Immature natural killer cell (primary cell): ENCODE measurements around the gene FOLR2. TPM values are rescaled to one million over a fixed set of nuclear protein-coding genes. Genes with fewer than 3 reads are reported as not detected.

Experiments used
- DNase-seq, 3 donors: peaks; one replicate each; pipeline ENCODE4 v3.0.0; 2022; ENCODE audit warnings: mixed read lengths in 1 of 3
- H3K27ac Mint-ChIP-seq, 6 donors: one replicate each; pipeline ENCODE4 v1.8.0; 2020; ENCODE audit warnings: mixed read lengths in 6 of 6, mild to moderate bottlenecking in 5 of 6, inconsistent platforms in 4 of 6, moderate library complexity in 3 of 6
- H3K27me3 Mint-ChIP-seq, 3 donors: one replicate each; pipeline ENCODE4 v1.8.0; 2020 to 2021; ENCODE audit warnings: low read depth in 3 of 3, mild to moderate bottlenecking in 3 of 3, mixed read lengths in 3 of 3, moderate library complexity in 3 of 3, inconsistent platforms in 1 of 3
- H3K36me3 Mint-ChIP-seq, 3 donors: one replicate each; pipeline ENCODE4 v1.8.0; 2020; ENCODE audit warnings: mixed read lengths in 3 of 3, inconsistent platforms in 2 of 3, mild to moderate bottlenecking in 2 of 3
- H3K4me1 Mint-ChIP-seq, 2 donors: one replicate each; pipeline ENCODE4 v1.8.0; 2020; ENCODE audit warnings: inconsistent platforms in 2 of 2, mild to moderate bottlenecking in 2 of 2, mixed read lengths in 2 of 2, moderate library complexity in 1 of 2
- H3K4me3 Mint-ChIP-seq, 5 donors: one replicate each; pipeline ENCODE4 v1.8.0; 2020; ENCODE audit warnings: mild to moderate bottlenecking in 5 of 5, mixed read lengths in 5 of 5, inconsistent platforms in 3 of 5, moderate library complexity in 3 of 5
- H3K9me3 Mint-ChIP-seq, 6 donors: one replicate each; pipeline ENCODE4 v1.8.0; 2020; ENCODE audit warnings: mild to moderate bottlenecking in 6 of 6, mixed read lengths in 6 of 6, inconsistent platforms in 4 of 6, moderate library complexity in 3 of 6
- polyA plus RNA-seq, 3 donors: library from polyadenylated mRNA; unstranded; fragments of 300-500 nt; fragmentation: Illumina TruSeq; gene quantifications; one replicate each; pipeline ENCODE4 v1.2.3, GENCODE V29; 2021

FOLR2 gene
- polyA plus RNA-seq, 3 donors from 2014 or later = 1.2 TPM; not detected in 2

- no peak for DNase-seq
- no peaks in the 10 kb centered on the region for H3K36me3 Mint-ChIP-seq
- H3K27ac Mint-ChIP-seq = peak overlapping the region in 2 of 6 donors; percentile 78 to 82
- no peaks in the 10 kb centered on the region for H3K9me3 Mint-ChIP-seq
- peaks cover 8 to 15% (median 9%) of the 10 kb centered on the region in 3 donors for H3K27me3 Mint-ChIP-seq
- no peak overlapping the region for H3K4me3 Mint-ChIP-seq
- peaks cover 39 to 54% of the 10 kb centered on the region in 2 donors for H3K4me1 Mint-ChIP-seq
These were observed 4.9 kb downstream of the FOLR2 start for GRCh38 chr11:72221386-72222075.

DNA sequence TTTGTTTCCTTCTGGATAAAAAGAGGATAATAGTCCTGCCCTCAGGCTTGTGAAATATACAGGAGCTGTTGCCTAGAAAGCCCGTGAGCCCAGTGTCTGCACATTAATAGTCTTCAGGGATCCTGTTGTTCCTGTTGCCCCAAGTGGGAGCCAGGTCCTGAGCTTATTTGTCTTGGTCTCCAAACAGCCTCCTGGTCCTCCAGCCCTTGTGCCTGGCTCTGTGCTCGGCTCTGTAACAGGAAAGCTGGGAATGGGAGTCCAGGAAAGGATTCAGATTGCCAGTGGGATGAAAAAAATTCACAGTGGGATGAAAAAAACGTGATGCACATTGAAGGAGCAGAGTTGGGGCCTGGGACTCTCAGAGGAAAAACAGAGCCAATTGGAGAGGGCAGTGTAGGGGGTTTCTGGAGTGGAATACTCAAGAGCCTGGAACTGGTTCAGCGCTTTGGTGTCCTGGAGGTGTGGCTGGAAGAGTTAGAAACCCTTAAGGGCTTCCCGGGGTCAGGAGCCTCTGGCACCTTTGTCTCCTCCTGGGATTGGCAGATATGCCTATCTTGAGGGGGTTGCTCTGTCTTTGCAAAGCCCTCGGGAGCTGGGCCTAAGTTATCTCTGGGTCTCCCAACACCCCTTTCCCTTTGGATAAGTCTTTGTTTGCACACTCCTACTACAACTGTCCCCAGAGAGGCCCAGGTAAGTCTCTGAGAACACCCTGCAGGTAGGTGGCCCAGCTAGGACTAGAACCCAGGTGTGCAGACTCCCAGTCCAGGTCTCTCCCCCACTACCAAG lies 5.7 kb downstream of the FOLR2 start:
- Mint-ChIP-seq H3K36me3 (no peaks in the 10 kb centered on the region), H3K4me1 (peaks cover 45 to 58% of the 10 kb centered on the region in 2 donors), H3K9me3 (no peaks in the 10 kb centered on the region), H3K27ac (peak overlapping the region; percentile 78 to 92 (median 86)), H3K4me3 (peak overlapping the region; percentile 86 to 96 (median 88)), H3K27me3 (peaks cover 8 to 14% (median 9%) of the 10 kb centered on the region in 3 donors)
- no peak for DNase-seq

- peaks cover 8 to 16% (median 9%) of the 10 kb centered on the region in 3 donors for H3K27me3 Mint-ChIP-seq
- DNase-seq = peak; percentile 95 to 96 (median 96)
- no peaks in the 10 kb centered on the region for H3K36me3 Mint-ChIP-seq
- H3K9me3 Mint-ChIP-seq = no peaks in the 10 kb centered on the region
- peaks cover 41 to 50% of the 10 kb centered on the region in 2 donors for H3K4me1 Mint-ChIP-seq
- H3K4me3 Mint-ChIP-seq = peak overlapping the region; percentile 86 to 96 (median 88)
- peak overlapping the region; percentile 78 to 92 (median 86) for H3K27ac Mint-ChIP-seq
These were observed 6.5 kb downstream of the FOLR2 start for GRCh38 chr11:72222907-72223614.

DNA sequence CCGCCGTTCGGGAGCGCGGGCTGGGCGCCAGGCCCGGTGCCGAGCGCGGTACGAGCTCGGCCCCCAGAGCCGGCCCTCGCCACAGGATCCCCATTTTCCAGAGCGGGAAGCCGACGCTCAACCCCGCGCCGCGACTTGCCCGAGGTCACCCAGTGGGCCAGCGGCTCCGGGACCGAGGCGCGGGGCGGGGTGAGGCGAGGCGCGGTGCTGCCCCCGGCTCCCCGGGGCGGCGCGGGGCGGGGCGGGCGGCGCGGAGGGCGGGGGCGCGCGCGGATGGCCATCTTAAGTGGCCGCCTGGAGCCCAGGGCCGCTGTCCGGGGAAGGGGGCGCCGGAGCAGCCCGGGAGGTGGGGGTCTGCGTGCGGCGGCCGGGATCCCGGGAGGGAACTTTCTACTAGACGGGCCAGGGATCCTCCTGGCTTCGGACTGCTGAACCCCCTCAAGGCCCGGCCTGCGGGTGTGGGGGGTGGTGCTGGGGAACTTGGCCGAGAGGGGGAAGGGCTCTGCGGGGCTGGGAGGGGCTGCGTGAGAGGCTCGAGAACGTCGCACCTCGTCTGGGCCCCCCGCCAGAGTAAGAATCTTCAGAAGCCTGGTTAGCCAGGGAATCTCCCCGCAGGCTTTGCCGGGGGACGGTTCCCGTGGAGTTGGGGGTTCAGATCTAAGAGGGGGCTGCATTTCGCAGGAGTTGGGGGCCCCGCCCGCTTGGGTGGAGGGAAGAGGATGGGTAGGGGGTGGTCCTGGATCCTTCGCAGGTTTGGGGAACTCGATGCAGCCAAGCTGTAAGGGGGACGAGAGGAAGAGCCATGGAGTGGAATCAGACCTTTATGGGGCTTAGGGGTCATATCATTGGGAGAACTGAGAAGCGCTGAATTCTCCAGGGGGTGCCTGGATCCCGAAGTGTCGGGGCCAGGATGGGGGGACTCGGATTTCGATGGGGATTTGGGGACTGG lies 7.3 kb downstream of the FOLR2 start:
- Mint-ChIP-seq H3K36me3 (no peaks in the 10 kb centered on the region), H3K9me3 (no peaks in the 10 kb centered on the region), H3K4me3 (peak overlapping the region; percentile 91 to 96 (median 93)), H3K27me3 (peaks cover 7 to 16% (median 8%) of the 10 kb centered on the region in 3 donors), H3K4me1 (peaks cover 37 to 43% of the 10 kb centered on the region in 2 donors), H3K27ac (peak overlapping the region; percentile 86 to 97 (median 92))
- peak; percentile 58 to 63 (median 60) for DNase-seq

- H3K9me3 Mint-ChIP-seq = no peaks in the 10 kb centered on the region
- peaks cover 37 to 43% of the 10 kb centered on the region in 2 donors for H3K4me1 Mint-ChIP-seq
- peaks cover 7 to 16% (median 8%) of the 10 kb centered on the region in 3 donors for H3K27me3 Mint-ChIP-seq
- H3K27ac Mint-ChIP-seq = peak within 1 kb of the TSS; percentile 90 to 98 (median 96)
- H3K36me3 Mint-ChIP-seq = peaks cover 4 to 9% (median 5%) of the 10 kb centered on the region in 3 donors
- peak; percentile 35 to 40 (median 39) for DNase-seq
- peak within 1 kb of the TSS; percentile 93 to 96 (median 94) for H3K4me3 Mint-ChIP-seq
These were observed 8.2 kb downstream of the FOLR2 start, which contains the start of gene INPPL1 for GRCh38 chr11:72224564-72225410. TSS of gene INPPL1 (plus strand) at chr11:72224767. CDS start at chr11:72224985, 218 bp downstream.

DNA sequence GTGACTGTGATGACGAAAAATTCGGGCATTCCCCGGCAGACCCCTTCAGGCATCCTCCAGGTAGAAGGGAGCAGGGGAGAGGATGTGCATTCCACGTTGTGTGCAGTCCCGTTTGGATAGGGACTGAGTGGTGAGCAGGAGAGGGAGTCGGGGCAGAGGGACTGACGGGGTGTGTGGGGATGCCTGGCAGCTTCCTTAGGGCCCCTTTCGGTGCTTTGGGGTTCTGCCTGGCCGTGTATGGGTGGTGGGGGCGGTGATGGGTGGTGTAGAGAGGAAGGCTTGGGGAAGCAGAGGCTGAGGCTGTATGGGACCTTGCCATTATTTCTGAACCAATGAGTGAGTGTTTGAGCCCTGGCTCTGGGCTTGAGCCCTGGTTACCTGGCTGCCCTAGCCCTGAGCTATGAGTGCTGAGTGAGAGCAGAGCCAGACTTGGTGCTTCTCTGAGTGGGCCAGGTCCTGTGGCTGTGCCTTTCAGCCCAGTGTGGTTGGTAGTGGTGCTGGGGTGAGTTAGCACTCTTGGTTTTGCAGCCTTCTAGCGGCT lies 8.9 kb downstream of the FOLR2 start:
- DNase-seq = peak; percentile 71 to 76 (median 75)
- Mint-ChIP-seq H3K27ac (peak overlapping the region; percentile 89 to 98 (median 96)), H3K36me3 (peaks cover 4 to 9% (median 5%) of the 10 kb centered on the region in 3 donors), H3K27me3 (peaks cover 6 to 14% (median 7%) of the 10 kb centered on the region in 3 donors), H3K4me3 (peak overlapping the region; percentile 82 to 95 (median 88)), H3K9me3 (no peaks in the 10 kb centered on the region), H3K4me1 (peaks cover 37 to 43% of the 10 kb centered on the region in 2 donors)

- H3K4me1 Mint-ChIP-seq = peaks cover 36 to 37% of the 10 kb centered on the region in 2 donors
- no peak overlapping the region for H3K4me3 Mint-ChIP-seq
- H3K27ac Mint-ChIP-seq = no peak overlapping the region
- H3K27me3 Mint-ChIP-seq = peaks cover 6 to 14% (median 7%) of the 10 kb centered on the region in 3 donors
- peaks cover 11 to 16% (median 12%) of the 10 kb centered on the region in 3 donors for H3K36me3 Mint-ChIP-seq
- no peaks in the 10 kb centered on the region for H3K9me3 Mint-ChIP-seq
- DNase-seq = no peak
These were observed 10.1 kb downstream of the FOLR2 start for GRCh38 chr11:72226701-72227100.

DNA sequence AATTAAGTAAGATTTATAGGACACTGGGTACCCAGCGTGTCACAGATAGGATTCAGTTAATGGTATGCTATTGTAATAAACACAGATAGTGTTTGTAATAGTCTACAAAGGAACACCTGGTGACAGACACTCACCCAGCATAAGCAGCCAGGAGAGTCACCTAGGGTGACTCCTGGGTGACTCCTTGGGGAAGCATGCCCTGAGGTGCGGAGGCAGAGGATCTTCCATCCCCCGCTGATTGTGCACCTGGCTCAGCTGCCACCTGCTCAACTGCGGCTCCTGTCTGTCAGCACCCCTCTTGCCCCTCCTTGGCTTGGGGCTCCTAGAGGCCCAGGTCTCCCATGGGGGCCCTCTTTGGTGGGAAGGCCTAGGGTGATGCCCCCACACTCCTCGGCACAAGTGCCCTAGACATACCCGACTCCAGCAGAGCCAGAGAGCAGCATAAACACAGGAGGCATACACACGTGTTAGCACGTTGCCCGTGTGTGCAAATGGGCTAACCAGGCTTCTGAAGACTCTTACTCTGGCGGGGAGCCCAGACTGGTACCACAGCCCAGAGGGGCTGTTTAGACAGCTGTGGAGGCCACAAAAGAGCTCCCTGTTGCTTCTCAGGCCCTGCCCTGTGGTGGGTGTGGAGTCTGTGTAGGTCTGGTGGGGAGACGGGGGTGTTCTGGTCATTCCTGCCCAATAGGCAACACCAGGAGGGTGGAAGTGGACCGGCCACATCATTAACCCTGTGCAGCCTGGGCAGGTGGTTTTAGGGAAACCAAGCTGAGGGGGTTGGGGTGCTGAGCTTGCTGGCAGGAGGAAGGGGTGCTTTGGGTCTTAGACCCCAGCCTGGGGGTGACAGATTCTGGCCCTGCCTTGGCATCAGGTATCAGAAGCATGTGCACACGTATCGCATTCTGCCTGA lies 11.0 kb downstream of the FOLR2 start:
- peaks cover 28 to 31% of the 10 kb centered on the region in 2 donors for H3K4me1 Mint-ChIP-seq
- no peak overlapping the region for H3K27ac Mint-ChIP-seq
- H3K4me3 Mint-ChIP-seq = no peak overlapping the region
- H3K36me3 Mint-ChIP-seq = peaks cover 11 to 21% (median 13%) of the 10 kb centered on the region in 3 donors
- H3K27me3 Mint-ChIP-seq = peaks cover 4 to 12% (median 5%) of the 10 kb centered on the region in 3 donors
- DNase-seq = no peak
- H3K9me3 Mint-ChIP-seq = no peaks in the 10 kb centered on the region

DNA sequence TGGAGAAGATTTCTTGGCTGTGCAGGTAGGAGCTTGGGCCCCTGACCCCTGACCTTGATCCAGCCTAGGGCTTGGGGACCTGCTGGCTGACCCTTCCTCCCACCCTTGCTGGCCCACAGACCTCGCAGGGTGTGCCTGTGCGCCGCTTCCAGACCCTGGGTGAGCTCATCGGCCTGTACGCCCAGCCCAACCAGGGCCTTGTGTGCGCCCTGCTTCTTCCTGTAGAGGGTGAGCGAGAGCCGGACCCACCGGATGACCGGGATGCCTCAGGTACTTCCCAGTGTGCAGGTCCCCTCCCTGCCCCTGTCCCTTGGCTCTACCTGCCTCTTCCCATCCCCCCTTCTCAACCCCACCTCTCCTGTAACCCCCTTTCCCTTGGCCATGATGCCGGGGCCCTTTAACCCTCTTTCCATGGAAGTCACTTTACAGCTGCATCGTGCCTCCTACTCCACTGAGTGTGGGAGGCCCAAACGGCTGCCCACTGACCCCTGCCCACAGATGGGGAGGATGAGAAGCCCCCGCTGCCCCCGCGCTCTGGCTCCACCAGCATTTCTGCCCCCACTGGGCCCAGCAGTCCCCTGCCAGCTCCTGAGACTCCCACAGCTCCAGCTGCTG lies 11.7 kb downstream of the FOLR2 start:
- peaks cover 11 to 23% (median 13%) of the 10 kb centered on the region in 3 donors for H3K36me3 Mint-ChIP-seq
- H3K27ac Mint-ChIP-seq = no peak overlapping the region
- H3K4me3 Mint-ChIP-seq = no peak overlapping the region
- peaks cover 4 to 10% (median 5%) of the 10 kb centered on the region in 3 donors for H3K27me3 Mint-ChIP-seq
- H3K9me3 Mint-ChIP-seq = no peaks in the 10 kb centered on the region
- no peak for DNase-seq
- H3K4me1 Mint-ChIP-seq = peaks cover 22 to 26% of the 10 kb centered on the region in 2 donors

DNA sequence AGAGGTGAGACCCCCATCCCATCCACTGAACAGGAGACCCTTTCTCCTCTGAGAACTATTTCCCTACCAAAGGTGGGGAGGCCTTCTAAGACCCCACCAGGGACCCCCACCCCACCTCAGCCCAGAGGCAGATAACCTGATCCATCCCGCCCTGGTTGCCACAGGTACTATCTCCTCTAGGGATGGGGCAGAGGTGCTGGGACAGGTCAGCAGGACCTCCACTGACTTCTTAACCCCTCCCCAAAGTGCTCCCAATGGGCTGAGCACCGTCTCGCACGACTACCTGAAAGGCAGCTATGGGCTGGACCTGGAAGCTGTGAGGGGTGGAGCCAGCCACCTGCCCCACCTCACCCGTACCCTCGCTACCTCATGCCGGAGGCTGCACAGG lies 12.2 kb downstream of the FOLR2 start:
- Mint-ChIP-seq H3K4me3 (no peak overlapping the region), H3K36me3 (peaks cover 11 to 26% (median 13%) of the 10 kb centered on the region in 3 donors), H3K27me3 (peaks cover 4 to 10% (median 5%) of the 10 kb centered on the region in 3 donors), H3K4me1 (peaks cover 22 to 29% of the 10 kb centered on the region in 2 donors), H3K27ac (no peak overlapping the region), H3K9me3 (no peaks in the 10 kb centered on the region)
- DNase-seq = no peak
